Measurements from ENCODE around the gene SBF2.
"Not testable (repeated sequence)": the region's sequence is repeated elsewhere in the genome, so short reads cannot be mapped to it uniquely, and the experiment has no call there.

SBF2 gene

GRCh38 chr11:9952511-9953196 lies 341.4 kb downstream of the SBF2 start:
- no peak for DNase-seq (ENCODE audit: low spot score)

- DNase-seq (ENCODE audit: low spot score): no peak
These were observed 342.2 kb downstream of the SBF2 start for GRCh38 chr11:9951807-9952206.

GRCh38 chr11:9950462-9950861 lies 343.6 kb downstream of the SBF2 start:
- DNase-seq (ENCODE audit: low spot score): no peak

GRCh38 chr11:9947231-9947864 lies 346.7 kb downstream of the SBF2 start:
- DNase-seq (ENCODE audit: low spot score): no peak

GRCh38 chr11:9945680-9946079 lies 348.3 kb downstream of the SBF2 start:
- not testable (repeated sequence) for DNase-seq (ENCODE audit: low spot score)

GRCh38 chr11:9943386-9944110 lies 350.5 kb downstream of the SBF2 start:
- DNase-seq (ENCODE audit: low spot score): no peak

- DNase-seq (ENCODE audit: low spot score): no peak
These were observed 352.0 kb downstream of the SBF2 start for GRCh38 chr11:9941991-9942390.

GRCh38 chr11:9939150-9939549 lies 354.9 kb downstream of the SBF2 start:
- DNase-seq (ENCODE audit: low spot score): not testable (repeated sequence)

GRCh38 chr11:9936754-9937153 lies 357.3 kb downstream of the SBF2 start:
- DNase-seq (ENCODE audit: low spot score): no peak

- DNase-seq (ENCODE audit: low spot score): not testable (repeated sequence)
These were observed 361.2 kb downstream of the SBF2 start for GRCh38 chr11:9932843-9933242.

- DNase-seq (ENCODE audit: low spot score): not testable (repeated sequence)
These were observed 363.3 kb downstream of the SBF2 start for GRCh38 chr11:9930562-9931331.

- no peak for DNase-seq (ENCODE audit: low spot score)
These were observed 366.3 kb downstream of the SBF2 start for GRCh38 chr11:9927670-9928069.

- no peak for DNase-seq (ENCODE audit: low spot score)
These were observed 370.7 kb downstream of the SBF2 start for GRCh38 chr11:9923280-9923679.

- DNase-seq (ENCODE audit: low spot score): no peak
These were observed 371.2 kb downstream of the SBF2 start for GRCh38 chr11:9922806-9923205.

GRCh38 chr11:9916480-9916879 lies 377.5 kb downstream of the SBF2 start:
- no peak for DNase-seq (ENCODE audit: low spot score)

GRCh38 chr11:9914064-9914463 lies 380.0 kb downstream of the SBF2 start:
- no peak for DNase-seq (ENCODE audit: low spot score)

- DNase-seq (ENCODE audit: low spot score): no peak
These were observed 387.8 kb downstream of the SBF2 start for GRCh38 chr11:9905960-9906791.

- DNase-seq (ENCODE audit: low spot score): no peak
These were observed 388.5 kb downstream of the SBF2 start for GRCh38 chr11:9905501-9905951.

GRCh38 chr11:9903579-9903978 lies 390.4 kb downstream of the SBF2 start:
- DNase-seq (ENCODE audit: low spot score): no peak

- DNase-seq (ENCODE audit: low spot score): no peak
These were observed 392.1 kb downstream of the SBF2 start for GRCh38 chr11:9901943-9902342.

GRCh38 chr11:9900253-9900652 lies 393.8 kb downstream of the SBF2 start:
- DNase-seq (ENCODE audit: low spot score): peak; percentile 37

Measured in putamen (tissue), 1 donor.